Suprapubic skin (tissue), 4 donors: Measurements from ENCODE around the gene CLMN. TPM values are rescaled to one million over a fixed set of nuclear protein-coding genes. Genes with fewer than 3 reads are reported as not detected.

Source experiments
- DNase-seq, 2 donors: peaks; one replicate each; pipeline ENCODE4 v3.0.0-alpha.2; 2019; ENCODE audit warnings: low spot score in 2 of 2
- H3K27ac ChIP-seq: fragments of 200-600 bp; sonication (generic); one replicate; pipeline ENCODE4 v1.5.1; 2019
- H3K27me3 ChIP-seq: fragments of 200-600 bp; sonication (generic); one replicate; pipeline ENCODE4 v1.5.1; 2019
- H3K36me3 ChIP-seq: fragments of 200-600 bp; sonication (generic); one replicate; pipeline ENCODE4 v1.5.1; 2019
- H3K4me1 ChIP-seq: fragments of 200-600 bp; sonication (generic); one replicate; pipeline ENCODE4 v1.5.1; 2019
- H3K4me3 ChIP-seq: fragments of 200-600 bp; sonication (generic); one replicate; pipeline ENCODE4 v1.5.1; 2019; ENCODE audit warnings: mild to moderate bottlenecking
- H3K9me3 ChIP-seq: fragments of 200-600 bp; sonication (generic); one replicate; pipeline ENCODE4 v1.5.1; 2019
- CTCF ChIP-seq, 2 donors: fragments of 200-600 bp in 1 of 2; fragments of 450-650 bp in 1 of 2; sonication (generic) in 1 of 2; IDR thresholded peaks; one replicate each; pipeline ENCODE4 v1.5.1; 2016 to 2019; ENCODE audit warnings: antibody characterized with exemption in 2 of 2, mild to moderate bottlenecking in 1 of 2, moderate library complexity in 1 of 2
- EP300 ChIP-seq: sonication (generic); formaldehyde crosslinking; IDR thresholded peaks from one replicate; pipeline ENCODE4 v1.6.1; 2017; ENCODE audit warnings: antibody characterized with exemption
- POLR2A ChIP-seq, 2 donors: fragments of 450-650 bp; IDR thresholded peaks; one replicate each; pipeline ENCODE4 v1.6.1; 2017; ENCODE audit warnings: antibody characterized with exemption in 2 of 2, mild to moderate bottlenecking in 2 of 2, moderate library complexity in 2 of 2
- POLR2AphosphoS5 ChIP-seq, 3 donors: sonication (generic); formaldehyde crosslinking; IDR thresholded peaks; one replicate each; pipeline ENCODE4 v1.6.1; 2017; ENCODE audit warnings: antibody characterized with exemption in 3 of 3
- WGBS: methylation state at CpG from one replicate; pipeline ENCODE4 v1.1.5; 2018; 5-methylcytosine and 5-hydroxymethylcytosine counted together
- total RNA-seq, 4 donors: library from RNA; depleted of rRNA; stranded (reverse); fragments of >200 nt; gene quantifications; one replicate each; pipeline ENCODE4 v1.1.0, GENCODE V29; 2016

Gene CLMN
- total RNA-seq, 4 donors from 2014 or later = 5.0 to 25.7 (median 7.0) TPM

DNA sequence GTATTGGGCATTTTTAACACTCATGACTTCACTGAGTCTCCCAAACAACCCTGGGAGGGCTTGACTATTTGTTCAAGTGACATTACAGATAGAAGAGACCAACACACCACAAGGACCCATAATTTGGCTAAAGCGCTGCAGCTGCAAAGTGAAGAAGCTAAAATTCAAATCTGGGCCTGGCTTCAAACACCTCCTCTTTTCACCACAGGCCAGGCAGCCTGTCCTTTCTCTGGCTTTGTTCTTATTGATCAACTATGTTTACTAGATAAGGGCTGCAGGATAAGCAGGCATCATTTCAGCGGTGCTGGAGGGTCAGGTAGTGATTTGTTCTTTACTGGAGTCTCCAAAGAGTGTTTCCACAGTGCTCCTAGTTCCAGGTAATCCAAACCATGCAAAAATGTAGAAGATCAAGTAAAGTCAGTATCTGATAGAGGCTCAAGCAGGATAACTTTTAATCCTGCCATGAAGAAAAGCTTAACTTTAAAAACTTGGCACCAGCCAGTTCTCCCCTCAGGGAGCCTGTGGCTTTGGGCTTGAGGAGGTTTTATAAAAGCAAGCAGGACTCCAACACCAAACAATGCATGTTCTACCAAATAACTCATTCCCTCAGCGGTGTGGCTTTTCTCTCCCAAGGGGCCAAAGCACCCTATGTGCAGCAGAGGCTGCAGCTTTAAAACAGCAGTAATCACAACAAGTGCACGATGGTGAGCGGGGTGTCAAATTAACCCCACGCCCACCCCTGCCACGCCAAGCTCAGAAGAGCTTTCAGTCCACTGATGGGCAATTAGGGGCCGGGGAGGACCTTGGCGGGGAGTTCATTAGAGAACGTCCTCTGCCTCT lies 16.8 kb downstream of the CLMN start:
- H3K27ac ChIP-seq = no peak overlapping the region
- TF ChIP-seq POLR2AphosphoS5 (IDR thresholded peaks at IDR 0.05) (no peak), CTCF (IDR thresholded peaks at IDR 0.05) (no peak), POLR2A (IDR thresholded peaks at IDR 0.05) (no peak), EP300 (no peak)
- 82% methylated on average over 10 of the region's 10 CpGs for WGBS

DNA sequence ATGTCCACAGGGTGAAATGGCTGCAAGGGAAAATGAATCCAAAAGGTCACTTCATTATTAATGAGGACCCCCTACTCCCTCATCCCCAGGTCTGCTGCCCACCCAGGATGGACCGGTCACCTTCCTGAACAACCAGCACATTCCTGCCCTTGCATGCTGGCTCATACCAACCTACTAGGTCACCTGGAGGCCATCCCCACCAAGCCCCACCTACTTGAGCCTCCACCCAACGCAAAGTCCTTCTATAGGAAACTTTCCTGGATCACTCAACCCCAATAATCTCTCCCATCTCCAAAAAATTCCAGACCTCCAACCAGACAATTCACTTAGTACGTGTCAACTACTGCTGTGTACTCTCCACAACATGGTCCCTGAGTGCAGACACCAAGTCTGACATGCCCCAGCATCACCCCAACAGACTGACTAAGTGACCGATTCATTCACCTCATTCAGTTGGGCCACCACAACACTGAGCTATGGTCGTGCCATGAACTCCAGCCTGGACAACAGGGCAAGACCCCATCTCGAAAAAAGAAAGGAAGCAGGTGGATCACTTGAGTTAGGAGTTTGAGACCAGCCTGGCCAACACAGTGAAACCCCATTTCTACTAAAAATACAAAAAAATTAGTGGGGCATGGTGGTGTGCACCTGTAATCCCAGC lies 18.1 kb downstream of the CLMN start:
- Histone ChIP-seq H3K27me3 (no peaks in the 10 kb centered on the region), H3K36me3 (no peaks in the 10 kb centered on the region), H3K4me3 (no peak overlapping the region), H3K27ac (no peak overlapping the region), H3K4me1 (no peaks in the 10 kb centered on the region), H3K9me3 (no peaks in the 10 kb centered on the region)
- TF ChIP-seq EP300 (no peak), POLR2A (IDR thresholded peaks at IDR 0.05) (no peak), CTCF (IDR thresholded peaks at IDR 0.05) (no peak), POLR2AphosphoS5 (IDR thresholded peaks at IDR 0.05) (no peak)
- no peak for DNase-seq
- 90% methylated on average over 6 of the region's 6 CpGs for WGBS

More for the DNA sequence above, 16.8 kb downstream of the CLMN start:
- no peak for DNase-seq
- Histone ChIP-seq H3K4me1 (no peaks in the 10 kb centered on the region), H3K9me3 (no peaks in the 10 kb centered on the region), H3K27me3 (no peaks in the 10 kb centered on the region), H3K4me3 (no peak overlapping the region), H3K36me3 (no peaks in the 10 kb centered on the region)

GRCh38 chr14:95300697-95301526 lies 18.8 kb downstream of the CLMN start:
- no peak for DNase-seq
- Histone ChIP-seq H3K4me3 (no peak overlapping the region), H3K4me1 (no peaks in the 10 kb centered on the region), H3K9me3 (no peaks in the 10 kb centered on the region), H3K27ac (no peak overlapping the region), H3K27me3 (no peaks in the 10 kb centered on the region), H3K36me3 (no peaks in the 10 kb centered on the region)
- WGBS = 84% methylated on average over 8 of the region's 8 CpGs
- no peak for TF ChIP-seq EP300
- no peak for TF ChIP-seq CTCF (IDR thresholded peaks at IDR 0.05)
- no peak for TF ChIP-seq POLR2A (IDR thresholded peaks at IDR 0.05)
- TF ChIP-seq POLR2AphosphoS5 (IDR thresholded peaks at IDR 0.05) = no peak

- WGBS = 83% methylated on average over 12 of the region's 12 CpGs
- no peak for DNase-seq
- no peaks in the 10 kb centered on the region for H3K36me3 ChIP-seq
- no peaks in the 10 kb centered on the region for H3K9me3 ChIP-seq
- TF ChIP-seq EP300 (no peak), POLR2A (IDR thresholded peaks at IDR 0.05) (no peak), CTCF (IDR thresholded peaks at IDR 0.05) (no peak), POLR2AphosphoS5 (IDR thresholded peaks at IDR 0.05) (no peak)
- no peaks in the 10 kb centered on the region for H3K27me3 ChIP-seq
- no peak overlapping the region for H3K27ac ChIP-seq
- H3K4me1 ChIP-seq = no peaks in the 10 kb centered on the region
- no peak overlapping the region for H3K4me3 ChIP-seq
These were observed 19.6 kb downstream of the CLMN start for GRCh38 chr14:95300002-95300696.
